Trophoblast cell (in vitro differentiated cells and primary cell): Measurements from ENCODE around the gene RD3L.

Source experiments
- DNase-seq, 2 donors: peaks; one replicate each; pipeline ENCODE4 v3.0.0-alpha.2; 2016
- H2AFZ ChIP-seq: 2 replicates; pipeline ENCODE4 v1.6.1; 2013; ENCODE audit warnings: low read length, moderate library complexity, mild to moderate bottlenecking; ENCODE audit not compliant: insufficient read depth, poor library complexity
- H2AK5ac ChIP-seq: 2 replicates; pipeline ENCODE4 v1.6.1; 2013; ENCODE audit warnings: mild to moderate bottlenecking, low read length
- H2BK120ac ChIP-seq: 2 replicates; pipeline ENCODE4 v1.6.1; 2013; ENCODE audit warnings: low read length, mild to moderate bottlenecking, moderate library complexity; ENCODE audit not compliant: insufficient read depth, poor library complexity
- H2BK12ac ChIP-seq: 2 replicates; pipeline ENCODE4 v1.6.1; 2013; ENCODE audit warnings: mild to moderate bottlenecking, low read length, moderate library complexity
- H2BK5ac ChIP-seq: 2 replicates; pipeline ENCODE4 v1.6.1; 2013; ENCODE audit warnings: low read length, low read depth, moderate library complexity, mild to moderate bottlenecking; ENCODE audit not compliant: poor library complexity
- H3K14ac ChIP-seq: 2 replicates; pipeline ENCODE4 v1.6.1; 2013; ENCODE audit warnings: mild to moderate bottlenecking, low read length
- H3K18ac ChIP-seq: 2 replicates; pipeline ENCODE4 v1.6.1; 2013; ENCODE audit warnings: mild to moderate bottlenecking, low read length
- H3K23ac ChIP-seq: 2 replicates; pipeline ENCODE4 v1.6.1; 2013; ENCODE audit warnings: low read length
- H3K27ac ChIP-seq: 2 replicates; pipeline ENCODE4 v1.5.1; 2013; ENCODE audit warnings: low read depth, mild to moderate bottlenecking, inconsistent platforms, low read length, moderate library complexity
- H3K27me3 ChIP-seq: 2 replicates; pipeline ENCODE4 v1.6.1; 2013; ENCODE audit warnings: inconsistent platforms, mild to moderate bottlenecking, low read length, moderate library complexity; ENCODE audit not compliant: insufficient read depth
- H3K36me3 ChIP-seq, 2 experiments: 1 replicate in 1 of 2; 2 replicates in 1 of 2; pipeline ENCODE4 v1.6.1; 2013; ENCODE audit warnings: low read length in 2 of 2, mild to moderate bottlenecking in 2 of 2, moderate library complexity in 1 of 2; ENCODE audit not compliant: insufficient read depth in 2 of 2, control insufficient read depth in 1 of 2
- H3K4ac ChIP-seq: 2 replicates; pipeline ENCODE4 v1.6.1; 2013; ENCODE audit warnings: low read depth, mild to moderate bottlenecking, low read length, moderate library complexity
- H3K4me1 ChIP-seq, 2 experiments: 1 replicate in 1 of 2; 2 replicates in 1 of 2; pipeline ENCODE4 v1.6.1; 2013; ENCODE audit warnings: low read length in 2 of 2, mild to moderate bottlenecking in 2 of 2, moderate library complexity in 1 of 2; ENCODE audit not compliant: insufficient read depth in 2 of 2, control insufficient read depth in 1 of 2
- H3K4me2 ChIP-seq: 2 replicates; pipeline ENCODE4 v1.6.1; 2013; ENCODE audit warnings: inconsistent platforms, mild to moderate bottlenecking, low read length, moderate library complexity
- H3K4me3 ChIP-seq: 2 replicates; pipeline ENCODE4 v1.5.1; 2013; ENCODE audit warnings: mild to moderate bottlenecking, low read depth, low read length, inconsistent platforms
- H3K79me1 ChIP-seq: one replicate; pipeline ENCODE4 v1.6.1; 2013; ENCODE audit warnings: low read length
- H3K79me2 ChIP-seq: 2 replicates; pipeline ENCODE4 v1.6.1; 2013; ENCODE audit warnings: low read length, mild to moderate bottlenecking; ENCODE audit not compliant: control insufficient read depth, insufficient read depth, poor library complexity
- H3K9ac ChIP-seq: 2 replicates; pipeline ENCODE4 v1.6.1; 2013; ENCODE audit warnings: mild to moderate bottlenecking, low read length
- H3K9me3 ChIP-seq: 2 replicates; pipeline ENCODE4 v1.6.1; 2013; ENCODE audit warnings: low read depth, mild to moderate bottlenecking, control low read depth, inconsistent platforms, low read length; ENCODE audit not compliant: insufficient read depth
- H4K12ac ChIP-seq: 2 replicates; pipeline ENCODE4 v1.6.1; 2013; ENCODE audit warnings: low read depth, mild to moderate bottlenecking, low read length, moderate library complexity
- H4K8ac ChIP-seq: 2 replicates; pipeline ENCODE4 v1.6.1; 2013; ENCODE audit warnings: low read depth, mild to moderate bottlenecking, low read length, moderate library complexity
- H4K91ac ChIP-seq: one replicate; pipeline ENCODE4 v1.6.1; 2013; ENCODE audit warnings: low read depth, mild to moderate bottlenecking, low read length, moderate library complexity
- WGBS: extraction: QIAGEN DNeasy Blood & Tissue Kit; methylation state at CpG from one replicate; pipeline ENCODE4 v1.1.7; 2013; ENCODE audit warnings: missing lambda C conversion rate; ENCODE audit not compliant: insufficient read length, insufficient coverage; ENCODE audit errors: extremely low coverage; 5-methylcytosine and 5-hydroxymethylcytosine counted together

RD3L gene

GRCh38 chr14:103910984-103911383 lies 31.3 kb downstream of the RD3L start:
- H2AK5ac ChIP-seq: no peak overlapping the region
- H3K4ac ChIP-seq: no peak overlapping the region
- no peak overlapping the region for H3K4me3 ChIP-seq
- H4K91ac ChIP-seq: no peak overlapping the region
- no peak for DNase-seq
- no peak overlapping the region for H3K27ac ChIP-seq
- no peak overlapping the region for H3K14ac ChIP-seq
- H2BK12ac ChIP-seq: no peak overlapping the region
- H3K9ac ChIP-seq: no peak overlapping the region
- H3K23ac ChIP-seq: no peak overlapping the region
- H3K36me3 ChIP-seq: peaks cover 13 to 24% of the 10 kb centered on the region in 2 experiments
- H2BK5ac ChIP-seq: no peak overlapping the region
- H4K12ac ChIP-seq: no peak overlapping the region
- H2AFZ ChIP-seq: no peak overlapping the region
- no peak overlapping the region for H3K4me2 ChIP-seq
- no peaks in the 10 kb centered on the region for H3K27me3 ChIP-seq
- no peaks in the 10 kb centered on the region for H3K9me3 ChIP-seq
- WGBS: no CpG with 5 or more reads among the region's 6 CpGs
- H3K79me1 ChIP-seq: no peaks in the 10 kb centered on the region
- H3K18ac ChIP-seq: no peak overlapping the region
- H3K4me1 ChIP-seq: peaks cover 0 to 2% of the 10 kb centered on the region in 2 experiments
- no peak overlapping the region for H2BK120ac ChIP-seq
- H4K8ac ChIP-seq: no peak overlapping the region
- H3K79me2 ChIP-seq: no peaks in the 10 kb centered on the region

- Histone ChIP-seq H3K9ac (no peak overlapping the region), H3K79me1 (no peaks in the 10 kb centered on the region), H3K4ac (no peak overlapping the region), H3K9me3 (no peaks in the 10 kb centered on the region), H3K18ac (no peak overlapping the region), H2BK12ac (no peak overlapping the region), H3K79me2 (no peaks in the 10 kb centered on the region), H4K12ac (no peak overlapping the region), H3K14ac (no peak overlapping the region), H3K4me1 (peaks cover 0 to 2% of the 10 kb centered on the region in 2 experiments), H2AK5ac (no peak overlapping the region), H4K91ac (no peak overlapping the region), H3K23ac (no peak overlapping the region), H4K8ac (no peak overlapping the region), H3K4me3 (no peak overlapping the region), H3K27me3 (no peaks in the 10 kb centered on the region), H3K4me2 (peak overlapping the region; percentile 14), H3K27ac (no peak overlapping the region), H3K36me3 (peaks cover 11 to 21% of the 10 kb centered on the region in 2 experiments), H2AFZ (no peak overlapping the region), H2BK120ac (no peak overlapping the region), H2BK5ac (no peak overlapping the region)
- WGBS: no CpG with 5 or more reads among the region's 20 CpGs
- peak; percentile 75 to 87 for DNase-seq
Observed at GRCh38 chr14:103910262-103910935, 31.9 kb downstream of the RD3L start.

DNA sequence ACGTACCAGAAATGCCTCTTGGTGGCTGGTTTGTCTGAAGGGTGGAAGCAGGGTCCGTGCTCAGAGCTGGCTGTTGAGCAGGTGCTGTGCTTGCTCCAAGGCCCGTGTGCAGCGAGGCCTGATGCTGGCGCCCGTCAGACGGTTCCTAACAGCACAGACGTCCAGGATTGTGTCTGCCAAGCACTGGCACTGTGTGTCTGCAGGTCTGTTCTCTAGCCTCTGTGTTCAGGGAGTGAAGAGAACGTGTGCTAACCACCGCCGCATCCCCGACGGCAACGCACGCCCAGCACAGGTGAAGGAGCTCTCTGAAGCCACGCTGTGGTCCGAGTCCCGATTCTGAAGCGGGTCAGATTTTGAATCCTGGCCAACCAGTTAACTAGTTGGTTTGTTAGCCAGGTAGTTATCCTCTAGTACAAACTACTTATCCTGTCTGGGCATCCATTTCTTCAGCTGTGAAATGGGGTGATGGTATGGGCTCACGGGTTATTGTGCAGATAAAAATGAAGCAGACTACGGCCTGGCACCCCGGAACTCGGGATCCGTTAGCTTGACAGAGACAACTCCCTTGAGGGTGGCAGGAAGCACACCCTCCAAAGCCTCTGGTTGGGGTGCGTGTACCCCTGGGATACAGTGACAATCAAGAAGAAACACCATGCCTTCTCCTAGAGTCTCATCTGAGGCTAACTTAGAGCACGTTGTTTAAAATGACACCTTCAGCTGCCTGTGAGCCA lies 32.6 kb downstream of the RD3L start:
- Histone ChIP-seq H3K18ac (no peak overlapping the region), H2BK120ac (no peak overlapping the region), H3K79me2 (no peaks in the 10 kb centered on the region), H3K4me1 (peaks cover 0 to 2% of the 10 kb centered on the region in 2 experiments), H3K36me3 (peaks cover 11 to 21% of the 10 kb centered on the region in 2 experiments), H3K4me2 (peak overlapping the region; percentile 14), H3K14ac (no peak overlapping the region), H3K27me3 (no peaks in the 10 kb centered on the region), H2AK5ac (no peak overlapping the region), H3K23ac (no peak overlapping the region), H2BK5ac (no peak overlapping the region), H3K4ac (no peak overlapping the region), H2AFZ (no peak overlapping the region), H4K91ac (no peak overlapping the region), H4K12ac (no peak overlapping the region), H3K9ac (no peak overlapping the region), H3K79me1 (no peaks in the 10 kb centered on the region), H3K9me3 (no peaks in the 10 kb centered on the region), H3K4me3 (no peak overlapping the region), H3K27ac (no peak overlapping the region), H4K8ac (no peak overlapping the region), H2BK12ac (no peak overlapping the region)
- DNase-seq: no peak
- no CpG with 5 or more reads among the region's 26 CpGs for WGBS

- no peak for DNase-seq
- no CpG with 5 or more reads among the region's 4 CpGs for WGBS
Observed at GRCh38 chr14:103908580-103908979, 33.7 kb downstream of the RD3L start.

More at GRCh38 chr14:103908580-103908979, 33.7 kb downstream of the RD3L start:
- no peak overlapping the region for H4K91ac ChIP-seq
- H3K79me2 ChIP-seq: no peaks in the 10 kb centered on the region
- no peak overlapping the region for H3K4me3 ChIP-seq
- H2AK5ac ChIP-seq: no peak overlapping the region
- no peak overlapping the region for H4K12ac ChIP-seq
- peaks cover 8 to 16% of the 10 kb centered on the region in 2 experiments for H3K36me3 ChIP-seq
- no peak overlapping the region for H3K18ac ChIP-seq
- no peaks in the 10 kb centered on the region for H3K79me1 ChIP-seq
- H2BK12ac ChIP-seq: no peak overlapping the region
- H2AFZ ChIP-seq: no peak overlapping the region
- H2BK120ac ChIP-seq: no peak overlapping the region
- no peak overlapping the region for H4K8ac ChIP-seq
- H2BK5ac ChIP-seq: no peak overlapping the region
- H3K4ac ChIP-seq: no peak overlapping the region
- H3K14ac ChIP-seq: no peak overlapping the region
- no peak overlapping the region for H3K4me2 ChIP-seq
- H3K27me3 ChIP-seq: no peaks in the 10 kb centered on the region
- no peak overlapping the region for H3K23ac ChIP-seq
- H3K9me3 ChIP-seq: no peaks in the 10 kb centered on the region
- H3K4me1 ChIP-seq: peaks cover 0 to 2% of the 10 kb centered on the region in 2 experiments
- H3K27ac ChIP-seq: no peak overlapping the region
- no peak overlapping the region for H3K9ac ChIP-seq
